Prostate gland (tissue), 2 donors: ENCODE data around the gene EXOC2. TPM values are rescaled to one million over a fixed set of nuclear protein-coding genes. Genes with fewer than 3 reads are reported as not detected.

ENCODE experiments used
- DNase-seq: peaks from one replicate; pipeline ENCODE4 v3.0.0-alpha.2; 2019; ENCODE audit warnings: low spot score
- H3K27ac ChIP-seq, 2 donors: fragments of 200-600 bp; sonication (generic); 2 replicates each; pipeline ENCODE4 v1.5.1; 2017 to 2019
- H3K27me3 ChIP-seq: fragments of 200-600 bp; sonication (generic); replicated peaks from 2 replicates; pipeline ENCODE4 v1.5.1; 2019; ENCODE audit not compliant: insufficient read depth
- H3K36me3 ChIP-seq, 2 donors: fragments of 200-600 bp; sonication (generic); 1 replicate in 1 of 2; 2 replicates in 1 of 2; pipeline versions ENCODE4 v1.5.1 to v1.8.1; 2017 to 2019
- H3K4me1 ChIP-seq: fragments of 200-600 bp; sonication (generic); replicated peaks from 2 replicates; pipeline ENCODE4 v1.5.1; 2019
- H3K4me3 ChIP-seq, 2 donors: fragments of 200-600 bp; sonication (generic); 2 replicates each; pipeline ENCODE4 v1.5.1; 2017 to 2019
- H3K9me3 ChIP-seq: fragments of 200-600 bp; sonication (generic); 2 replicates; pipeline ENCODE4 v1.5.1; 2017
- POLR2A ChIP-seq: fragments of 450-650 bp; IDR thresholded peaks from one replicate; pipeline ENCODE4 v1.6.1; 2016; ENCODE audit warnings: antibody characterized with exemption, mild to moderate bottlenecking
- POLR2AphosphoS5 ChIP-seq: sonication (generic); formaldehyde crosslinking; IDR thresholded peaks from one replicate; pipeline ENCODE4 v1.6.1; 2017; ENCODE audit warnings: antibody characterized with exemption
- WGBS: methylation state at CpG from one replicate; pipeline ENCODE4 v1.1.5; 2018; 5-methylcytosine and 5-hydroxymethylcytosine counted together
- intact Hi-C: fragments of 100-400 bp; cut with DNase I; formaldehyde crosslinking; loops from one replicate; pipeline ENCODE4 v1.14.2; 2022
- total RNA-seq, 2 donors: library from RNA; depleted of rRNA; stranded (reverse); fragments of >200 nt; gene quantifications; one replicate each; pipeline ENCODE4 v1.1.0, GENCODE V29; 2016
- TF ChIP-seq, protein P1 (sequence below), 4 experiments: fragments of 200-600 bp in 2 of 4; fragments of 450-650 bp in 2 of 4; sonication (generic) in 2 of 4; IDR thresholded peaks; 1 replicate in 3 of 4; 2 replicates in 1 of 4; pipeline ENCODE4 v1.5.1; 2016 to 2019; ENCODE audit warnings: antibody characterized with exemption in 4 of 4, mild to moderate bottlenecking in 2 of 4, moderate library complexity in 2 of 4

EXOC2 gene
- total RNA-seq, 2 donors from 2014 or later = 18.2 to 30.8 TPM

DNA sequence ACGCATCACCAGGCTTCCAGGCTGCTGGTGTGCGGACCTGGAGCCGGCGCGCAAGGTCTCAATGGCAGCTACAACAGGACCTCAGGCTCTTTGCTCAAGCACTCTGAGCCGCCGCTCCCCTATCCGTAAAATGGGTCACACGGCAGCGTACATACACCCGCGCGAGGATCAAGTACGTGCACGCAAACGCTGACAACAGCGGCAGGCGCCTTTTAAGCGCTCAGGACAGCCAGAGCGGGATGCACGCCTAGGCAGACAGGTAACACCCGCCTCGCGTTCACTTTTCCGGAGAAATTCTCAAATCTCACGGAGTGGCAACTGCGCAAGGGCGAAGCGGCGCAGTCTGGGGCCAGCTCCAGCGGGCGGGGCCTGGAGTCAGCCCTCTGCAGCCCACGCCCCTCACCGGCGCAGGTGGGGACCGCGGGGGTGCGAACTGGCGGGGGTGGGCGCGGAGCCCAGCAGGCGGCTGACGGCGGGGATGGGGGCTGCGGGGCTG, 535 bp downstream of the EXOC2 start:
- Histone ChIP-seq H3K27ac (peak overlapping the region; percentile 73 to 76), H3K4me1 (no peaks in the 10 kb centered on the region), H3K9me3 (no peaks in the 10 kb centered on the region), H3K36me3 (no peaks in the 10 kb centered on the region), H3K4me3 (peak overlapping the region; percentile 86 to 97), H3K27me3 (no peaks in the 10 kb centered on the region)
- DNase-seq = no peak
- TF ChIP-seq POLR2AphosphoS5 (no peak), POLR2A (no peak)
- TF ChIP-seq, protein P1, sequence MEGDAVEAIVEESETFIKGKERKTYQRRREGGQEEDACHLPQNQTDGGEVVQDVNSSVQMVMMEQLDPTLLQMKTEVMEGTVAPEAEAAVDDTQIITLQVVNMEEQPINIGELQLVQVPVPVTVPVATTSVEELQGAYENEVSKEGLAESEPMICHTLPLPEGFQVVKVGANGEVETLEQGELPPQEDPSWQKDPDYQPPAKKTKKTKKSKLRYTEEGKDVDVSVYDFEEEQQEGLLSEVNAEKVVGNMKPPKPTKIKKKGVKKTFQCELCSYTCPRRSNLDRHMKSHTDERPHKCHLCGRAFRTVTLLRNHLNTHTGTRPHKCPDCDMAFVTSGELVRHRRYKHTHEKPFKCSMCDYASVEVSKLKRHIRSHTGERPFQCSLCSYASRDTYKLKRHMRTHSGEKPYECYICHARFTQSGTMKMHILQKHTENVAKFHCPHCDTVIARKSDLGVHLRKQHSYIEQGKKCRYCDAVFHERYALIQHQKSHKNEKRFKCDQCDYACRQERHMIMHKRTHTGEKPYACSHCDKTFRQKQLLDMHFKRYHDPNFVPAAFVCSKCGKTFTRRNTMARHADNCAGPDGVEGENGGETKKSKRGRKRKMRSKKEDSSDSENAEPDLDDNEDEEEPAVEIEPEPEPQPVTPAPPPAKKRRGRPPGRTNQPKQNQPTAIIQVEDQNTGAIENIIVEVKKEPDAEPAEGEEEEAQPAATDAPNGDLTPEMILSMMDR (IDR thresholded peaks at IDR 0.05) = no peak
- under 1% methylated on average over 32 of the region's 45 CpGs for WGBS
- intact Hi-C loops = no loop called here

DNA sequence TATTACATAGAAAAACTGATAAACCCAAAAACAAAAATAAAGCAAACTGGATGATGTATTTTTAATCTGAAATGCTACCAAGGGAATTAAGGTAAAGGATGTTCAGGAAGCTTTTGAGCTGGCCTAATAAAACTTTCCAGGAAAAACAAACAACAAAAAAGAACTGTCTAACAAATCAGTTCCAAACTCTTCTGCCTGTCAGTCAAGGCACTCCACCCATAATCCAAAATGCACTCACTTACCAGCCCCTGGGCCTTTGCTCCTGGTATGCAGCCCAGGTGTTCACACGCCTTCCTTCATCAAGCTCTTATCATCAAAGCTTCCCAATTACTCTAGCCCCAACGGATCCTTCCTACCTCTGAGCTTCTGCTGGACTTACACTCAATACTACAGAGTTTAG, 3.7 kb downstream of the EXOC2 start:
- Histone ChIP-seq H3K27ac (no peak overlapping the region), H3K4me3 (no peak overlapping the region), H3K4me1 (no peaks in the 10 kb centered on the region), H3K9me3 (no peaks in the 10 kb centered on the region), H3K27me3 (no peaks in the 10 kb centered on the region), H3K36me3 (no peaks in the 10 kb centered on the region)
- TF ChIP-seq, protein P1 (IDR thresholded peaks at IDR 0.05) = no peak
- no peak for TF ChIP-seq POLR2A
- TF ChIP-seq POLR2AphosphoS5 = no peak
- intact Hi-C loops = loop anchor here (5.0 kb wide), 1 partner anchor 67 kb away; no protein-coding TSS in a partner anchor
- DNase-seq = no peak
- WGBS = 46% methylated on average over 2 of the region's 2 CpGs

DNA sequence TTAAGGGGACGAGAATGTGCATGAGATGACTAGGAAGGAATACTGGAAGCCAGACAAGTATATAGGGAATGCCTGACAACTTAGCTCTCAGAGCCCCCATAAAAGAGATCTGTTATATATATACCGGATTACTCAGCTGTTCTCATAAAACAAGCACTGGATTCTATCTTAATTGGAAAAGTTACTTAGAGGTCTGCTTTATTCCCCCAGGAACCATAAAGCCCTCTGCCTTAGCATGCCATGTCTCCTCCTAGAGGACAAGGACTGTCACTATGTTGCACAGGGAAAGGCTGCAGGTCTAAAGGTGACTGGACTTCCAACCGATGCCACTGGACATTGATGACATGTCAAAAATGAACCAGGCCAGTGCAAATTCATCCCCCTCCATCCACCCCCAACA, 6.4 kb downstream of the EXOC2 start:
- no peak overlapping the region for H3K4me3 ChIP-seq
- no peaks in the 10 kb centered on the region for H3K4me1 ChIP-seq
- H3K27me3 ChIP-seq = no peaks in the 10 kb centered on the region
- 80% methylated on average over 3 of the region's 3 CpGs for WGBS
- intact Hi-C loops = loop anchor here (5.0 kb wide), 1 partner anchor 64 kb away; no protein-coding TSS in a partner anchor
- TF ChIP-seq, protein P1 (IDR thresholded peaks at IDR 0.05) = no peak
- TF ChIP-seq POLR2A (no peak), POLR2AphosphoS5 (no peak)
- no peak for DNase-seq
- H3K27ac ChIP-seq = no peak overlapping the region
- H3K36me3 ChIP-seq = no peaks in the 10 kb centered on the region
- no peaks in the 10 kb centered on the region for H3K9me3 ChIP-seq

DNA sequence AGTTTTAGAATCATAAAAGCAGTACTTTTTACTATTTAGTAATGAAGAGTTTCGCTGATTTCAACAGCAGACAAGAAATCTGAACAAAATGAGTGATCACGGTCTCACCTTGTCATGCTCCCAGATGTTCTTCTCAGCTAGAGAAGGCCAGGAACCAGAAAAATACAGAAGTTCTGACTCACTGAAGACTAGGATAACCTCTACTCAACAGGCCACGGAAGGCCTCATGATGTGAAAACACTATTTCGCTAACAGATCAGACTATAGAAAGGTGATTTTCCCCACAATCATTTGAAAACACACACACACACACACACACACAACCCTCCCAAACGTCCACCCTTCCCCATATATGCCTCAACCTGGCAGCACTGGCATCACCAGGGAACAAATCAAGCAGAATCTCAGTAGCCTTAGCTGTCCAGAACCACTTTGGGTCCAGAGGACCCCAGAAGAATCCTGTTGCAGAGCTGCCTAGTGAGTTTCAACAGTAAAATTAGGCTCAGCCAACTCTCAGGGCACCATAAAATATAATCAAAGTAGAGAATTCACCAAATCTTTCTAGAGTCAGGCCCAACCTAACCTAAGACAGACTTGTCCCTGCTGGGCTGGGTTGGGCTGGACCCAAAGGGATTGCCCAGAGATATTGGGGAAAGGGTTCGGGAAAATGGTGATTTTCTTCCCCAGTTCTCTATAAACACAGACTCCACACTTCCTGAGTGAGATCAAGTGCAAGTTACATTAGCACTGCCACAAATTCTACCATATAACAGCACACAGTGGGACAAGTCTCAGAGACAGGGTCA, 7.9 kb downstream of the EXOC2 start:
- DNase-seq = no peak
- no peaks in the 10 kb centered on the region for H3K27me3 ChIP-seq
- H3K4me3 ChIP-seq = no peak overlapping the region
- WGBS = 94% methylated on average over 6 of the region's 6 CpGs
- no peak overlapping the region for H3K27ac ChIP-seq
- intact Hi-C loops = loop anchor here (5.0 kb wide), 1 partner anchor 63 kb away; no protein-coding TSS in a partner anchor
- H3K4me1 ChIP-seq = no peaks in the 10 kb centered on the region
- H3K36me3 ChIP-seq = no peaks in the 10 kb centered on the region
- no peaks in the 10 kb centered on the region for H3K9me3 ChIP-seq
- TF ChIP-seq, protein P1 (IDR thresholded peaks at IDR 0.05) = no peak
- TF ChIP-seq POLR2A = no peak
- TF ChIP-seq POLR2AphosphoS5 = no peak
